Body of pancreas (tissue), 4 donors: ENCODE data around the gene ATXN1.

ENCODE experiments used
- POLR2A ChIP-seq, 3 donors: fragments of 450-650 bp; IDR thresholded peaks; one replicate each; pipeline ENCODE4 v1.6.1; 2016; ENCODE audit warnings: antibody characterized with exemption in 3 of 3, mild to moderate bottlenecking in 2 of 3
- TF ChIP-seq, protein P1 (sequence below), 7 experiments: fragments of 450-650 bp in 4 of 7; fragments of 200-600 bp in 3 of 7; sonication (generic) in 3 of 7; IDR thresholded peaks; one replicate each; pipeline ENCODE4 v1.5.1; 2016 to 2019; ENCODE audit warnings: antibody characterized with exemption in 7 of 7

DNA sequence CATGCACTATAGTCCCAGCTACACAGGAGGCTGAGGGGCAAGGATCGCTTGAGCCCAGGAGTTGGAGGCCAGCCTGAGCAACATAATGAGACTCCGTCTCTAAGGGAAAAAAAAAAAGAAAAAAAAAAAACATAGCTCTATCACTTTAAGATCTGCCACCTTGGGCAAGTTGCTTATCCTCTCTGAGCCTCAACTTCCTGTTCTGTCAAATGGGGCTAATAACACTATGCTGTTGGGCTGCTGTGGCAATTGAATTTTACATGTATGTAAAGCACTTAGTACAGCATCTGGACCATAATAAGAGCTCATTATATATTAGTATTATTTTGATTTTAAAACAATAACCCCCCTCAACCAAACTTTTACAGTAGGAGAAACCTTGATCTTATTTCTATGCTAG lies 141.5 kb downstream of the ATXN1 start:
- TF ChIP-seq POLR2A (IDR thresholded peaks at IDR 0.05), result no peak
- TF ChIP-seq, protein P1, sequence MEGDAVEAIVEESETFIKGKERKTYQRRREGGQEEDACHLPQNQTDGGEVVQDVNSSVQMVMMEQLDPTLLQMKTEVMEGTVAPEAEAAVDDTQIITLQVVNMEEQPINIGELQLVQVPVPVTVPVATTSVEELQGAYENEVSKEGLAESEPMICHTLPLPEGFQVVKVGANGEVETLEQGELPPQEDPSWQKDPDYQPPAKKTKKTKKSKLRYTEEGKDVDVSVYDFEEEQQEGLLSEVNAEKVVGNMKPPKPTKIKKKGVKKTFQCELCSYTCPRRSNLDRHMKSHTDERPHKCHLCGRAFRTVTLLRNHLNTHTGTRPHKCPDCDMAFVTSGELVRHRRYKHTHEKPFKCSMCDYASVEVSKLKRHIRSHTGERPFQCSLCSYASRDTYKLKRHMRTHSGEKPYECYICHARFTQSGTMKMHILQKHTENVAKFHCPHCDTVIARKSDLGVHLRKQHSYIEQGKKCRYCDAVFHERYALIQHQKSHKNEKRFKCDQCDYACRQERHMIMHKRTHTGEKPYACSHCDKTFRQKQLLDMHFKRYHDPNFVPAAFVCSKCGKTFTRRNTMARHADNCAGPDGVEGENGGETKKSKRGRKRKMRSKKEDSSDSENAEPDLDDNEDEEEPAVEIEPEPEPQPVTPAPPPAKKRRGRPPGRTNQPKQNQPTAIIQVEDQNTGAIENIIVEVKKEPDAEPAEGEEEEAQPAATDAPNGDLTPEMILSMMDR (IDR thresholded peaks at IDR 0.05), result no peak
